Psoas muscle (tissue), 8 donors: ENCODE data around the gene XPNPEP1. TPM values are rescaled to one million over a fixed set of nuclear protein-coding genes. Genes with fewer than 3 reads are reported as not detected.

Experiments
- ATAC-seq, 4 donors: fragments of 200-7000 bp; cut with Tn5 transposase; one replicate each; pipeline ENCODE4 v1.9.1; 2020; ENCODE audit warnings: moderate library complexity in 3 of 4, mild to moderate bottlenecking in 2 of 4
- DNase-seq, 2 donors: peaks; one replicate each; pipeline ENCODE4 v3.0.0-alpha.2; 2020
- H3K27ac ChIP-seq: fragments of 200-600 bp; one replicate; pipeline ENCODE4 v1.8.0; 2022
- H3K27me3 ChIP-seq, 3 donors: fragments of 200-600 bp in 1 of 3; one replicate each; pipeline versions ENCODE4 v1.6.1 to v1.8.0; 2013 to 2022; ENCODE audit warnings: low read length in 2 of 3, mild to moderate bottlenecking in 2 of 3, moderate library complexity in 1 of 3; ENCODE audit not compliant: insufficient read depth in 3 of 3
- H3K36me3 ChIP-seq, 2 donors: fragments of 200-600 bp in 1 of 2; one replicate each; pipeline versions ENCODE4 v1.6.1 to v1.8.0; 2013 to 2022; ENCODE audit warnings: low read depth in 1 of 2, mild to moderate bottlenecking in 1 of 2, moderate library complexity in 1 of 2; ENCODE audit not compliant: insufficient read depth in 1 of 2
- H3K4me1 ChIP-seq: fragments of 200-600 bp; one replicate; pipeline ENCODE4 v1.8.0; 2022
- H3K4me3 ChIP-seq: fragments of 200-600 bp; one replicate; pipeline ENCODE4 v1.8.0; 2022; ENCODE audit warnings: mild to moderate bottlenecking
- H3K9me3 ChIP-seq: fragments of 200-600 bp; one replicate; pipeline ENCODE4 v1.8.0; 2022
- CTCF ChIP-seq: fragments of 200-600 bp; IDR thresholded peaks from one replicate; pipeline ENCODE4 v1.8.0; 2022; ENCODE audit warnings: antibody characterized with exemption
- WGBS, 3 donors: extraction: QIAGEN DNeasy Blood & Tissue Kit; methylation state at CpG; one replicate each; pipeline versions ENCODE4 v1.1.6 to v1.1.7; 2013; 5-methylcytosine and 5-hydroxymethylcytosine counted together
- intact Hi-C, 2 donors: fragments of 100-400 bp; cut with DNase I; formaldehyde crosslinking; loops; one replicate each; pipeline versions ENCODE4 v1.11.0 to v1.14.2; 2022
- polyA plus RNA-seq, 3 donors: library from polyadenylated mRNA; stranded (reverse); fragments of 200-250 nt; gene quantifications; one replicate each; pipeline ENCODE4 v1.2.3, GENCODE V29; 2013
- total RNA-seq, 4 donors: library from RNA; stranded (reverse); fragmentation: NEBNext Ultra II Directional in 2 of 4; extraction: Animal tissue kit (Norgen Biotek cat#: 25700) in 2 of 4; gene quantifications; one replicate each; pipeline versions ENCODE4 v1.2.1 to v1.2.4, GENCODE V29; 2021 to 2023
- donor health status: healthy with polysubstance abuse.
- donor health status: DM: no; HTN: no; CAD: no; lungs with moderate emphysema.
- donor health status: Bipolar disorder and iron deficiency.
- donor health status: healthy.
- donor health status: DM: yes; HTN: yes; CAD: no.
- donor health status: DM: no; HTN: no; CAD: no.
- donor health status: DM: no; HTN: no; CAD: no.
- donor health status: DM: yes; HTN: yes; CAD: no.

Gene XPNPEP1
- total and polyA plus RNA-seq, 7 donors: 22.6 to 62.3 (median 37.3) TPM

DNA sequence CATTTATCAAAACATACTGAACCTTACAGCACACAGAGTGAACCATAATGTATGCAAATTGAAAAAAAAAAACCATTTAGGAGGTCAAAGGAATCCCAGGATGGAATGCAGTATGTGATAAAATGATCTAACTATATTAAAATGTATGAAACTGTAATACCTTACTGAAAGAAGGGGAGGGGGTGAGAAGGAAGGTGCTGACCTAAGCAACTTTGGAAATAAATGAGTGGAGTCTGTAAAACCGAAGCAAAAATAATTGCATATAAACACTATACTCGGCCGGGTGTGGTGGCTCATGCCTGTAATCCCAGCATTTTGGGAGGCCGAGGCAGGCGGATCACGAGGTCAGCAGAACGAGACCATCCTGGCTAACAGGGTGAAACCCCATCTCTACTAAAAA lies 69.4 kb downstream of the XPNPEP1 start:
- no peak for ATAC-seq
- no peak overlapping the region for H3K27ac ChIP-seq
- 88 to 95% (median 93%) methylated on average over 7 of the region's 7 CpGs for WGBS, 3 donors

GRCh38 chr10:109852475-109853037 lies 70.8 kb downstream of the XPNPEP1 start:
- no peaks in the 10 kb centered on the region for H3K36me3 ChIP-seq
- no peaks in the 10 kb centered on the region for H3K27me3 ChIP-seq
- H3K9me3 ChIP-seq: no peaks in the 10 kb centered on the region
- WGBS, 3 donors: 7 to 9% (median 8%) methylated on average over 13 of the region's 13 CpGs
- H3K4me1 ChIP-seq: peaks cover 5% of the 10 kb centered on the region
- DNase-seq (peak; percentile 68 to 86), ATAC-seq (peak; percentile 81 to 94 (median 88))
- peak; percentile 88 for TF ChIP-seq CTCF
- intact Hi-C loops: no loop called here
- no peak overlapping the region for H3K27ac ChIP-seq
- H3K4me3 ChIP-seq: no peak overlapping the region

More for the DNA sequence above, 69.4 kb downstream of the XPNPEP1 start:
- no peak overlapping the region for H3K4me3 ChIP-seq
- intact Hi-C loops: no loop called here
- H3K27me3 ChIP-seq: no peaks in the 10 kb centered on the region
- H3K9me3 ChIP-seq: no peaks in the 10 kb centered on the region
- no peak for DNase-seq
- no peak for TF ChIP-seq CTCF
- no peaks in the 10 kb centered on the region for H3K36me3 ChIP-seq
- peaks cover 5% of the 10 kb centered on the region for H3K4me1 ChIP-seq

- DNase-seq: peak in 1 of 2 donors; percentile 26
- intact Hi-C loops: no loop called here
- no peaks in the 10 kb centered on the region for H3K27me3 ChIP-seq
- H3K4me3 ChIP-seq: no peak overlapping the region
- no peak overlapping the region for H3K27ac ChIP-seq
- no peaks in the 10 kb centered on the region for H3K36me3 ChIP-seq
- H3K4me1 ChIP-seq: peaks cover 5% of the 10 kb centered on the region
- 25 to 34% (median 28%) methylated on average over 10 of the region's 10 CpGs for WGBS, 3 donors
- peak; percentile 77 to 86 (median 83) for ATAC-seq
- no peaks in the 10 kb centered on the region for H3K9me3 ChIP-seq
- TF ChIP-seq CTCF: no peak
These were observed 71.5 kb downstream of the XPNPEP1 start for GRCh38 chr10:109851616-109852474.

- TF ChIP-seq CTCF: no peak
- no peaks in the 10 kb centered on the region for H3K36me3 ChIP-seq
- no peak overlapping the region for H3K4me3 ChIP-seq
- ATAC-seq (no peak), DNase-seq (no peak)
- H3K4me1 ChIP-seq: no peaks in the 10 kb centered on the region
- 35 to 38% (median 36%) methylated on average over 3 of the region's 3 CpGs for WGBS, 3 donors
- H3K27ac ChIP-seq: no peak overlapping the region
- intact Hi-C loops: no loop called here
- H3K9me3 ChIP-seq: no peaks in the 10 kb centered on the region
- H3K27me3 ChIP-seq: no peaks in the 10 kb centered on the region
These were observed 76.5 kb downstream of the XPNPEP1 start for GRCh38 chr10:109846832-109847231.
